Right ventricle myocardium inferior (tissue), 1 donor: ENCODE measurements around the gene CUL9. TPM values are rescaled to one million over a fixed set of nuclear protein-coding genes. Genes with fewer than 3 reads are reported as not detected.
"Not testable (repeated sequence)": the region's sequence is repeated elsewhere in the genome, so short reads cannot be mapped to it uniquely, and the experiment has no call there.

ENCODE experiments used
- ATAC-seq: fragments of 200-7000 bp; cut with Tn5 transposase; one replicate; pipeline ENCODE4 v1.9.1; 2020; ENCODE audit warnings: mild to moderate bottlenecking, moderate library complexity
- DNase-seq: peaks from one replicate; pipeline ENCODE4 v3.0.0; 2021; ENCODE audit errors: missing footprints
- intact Hi-C: fragments of 100-400 bp; cut with DNase I; formaldehyde crosslinking; loops from one replicate; pipeline ENCODE4 v1.11.0; 2022
- long read RNA-seq: library from polyadenylated mRNA; unstranded; transcript quantifications from one replicate; pipeline ENCODE4 v2.0.0, GENCODE V29; 2021
- total RNA-seq: library from RNA; stranded (reverse); fragmentation: NEBNext Ultra II Directional; extraction: Animal tissue kit (Norgen Biotek cat#: 25700); gene quantifications from one replicate; pipeline ENCODE4 v1.2.1, GENCODE V29; 2021
- donor health status: DM: no; HTN: yes; CAD: no; lungs with severe emphysema.

CUL9 gene
- total RNA-seq: 14.0 TPM
- long read RNA-seq, partial matches to known transcripts: 2 of 2 reads
- long read RNA-seq, other reads (novel, unspliced or antisense): 0 of 2 reads

- intact Hi-C loops: no loop called here
- DNase-seq: peak; percentile 95
- ATAC-seq: peak; percentile 97
These were observed at the start of gene CUL9 for GRCh38 chr6:43181942-43182860. TSS of gene CUL9 (plus strand) at chr6:43182196. CDS start at chr6:43184311, 2,115 bp downstream.

GRCh38 chr6:43138267-43138666 lies 43.7 kb upstream of the CUL9 start:
- intact Hi-C loops: no loop called here
- no peak for ATAC-seq
- no peak for DNase-seq

GRCh38 chr6:43139973-43140372 lies 42.0 kb upstream of the CUL9 start:
- not testable (repeated sequence) for DNase-seq, ATAC-seq
- intact Hi-C loops: loop anchor here (5.0 kb wide), 1 partner anchor 88 kb away; the partner anchor contains the start of gene CUL7

GRCh38 chr6:43141644-43142043 lies 40.4 kb upstream of the CUL9 start:
- no peak for ATAC-seq
- intact Hi-C loops: loop anchor here (5.0 kb wide), 1 partner anchor 89 kb away; the partner anchor contains the start of gene CUL7
- DNase-seq: no peak

GRCh38 chr6:43142101-43142500 lies 39.9 kb upstream of the CUL9 start:
- intact Hi-C loops: loop anchor here (5.0 kb wide), 1 partner anchor 90 kb away; the partner anchor contains the start of gene CUL7
- no peak for ATAC-seq
- no peak for DNase-seq

- DNase-seq (peak; percentile 90), ATAC-seq (peak; percentile 97)
- intact Hi-C loops: loop anchor here (1.0 to 5.0 kb wide), 3 partner anchors 91 to 242 kb away; partner anchors contain the start of gene CUL7
These were observed 38.5 kb upstream of the CUL9 start for GRCh38 chr6:43143235-43144128.

GRCh38 chr6:43144879-43145278 lies 37.1 kb upstream of the CUL9 start:
- intact Hi-C loops: loop anchor here (5.0 kb wide), 1 partner anchor 93 kb away; the partner anchor contains the start of gene CUL7

GRCh38 chr6:43146261-43146660 lies 35.7 kb upstream of the CUL9 start:
- intact Hi-C loops: no loop called here
- DNase-seq (no peak), ATAC-seq (no peak)

More at GRCh38 chr6:43144879-43145278, 37.1 kb upstream of the CUL9 start:
- ATAC-seq (no peak), DNase-seq (no peak)

- ATAC-seq: no peak
- intact Hi-C loops: no loop called here
- no peak for DNase-seq
These were observed 35.0 kb upstream of the CUL9 start for GRCh38 chr6:43146709-43147688.

GRCh38 chr6:43147691-43148477 lies 34.1 kb upstream of the CUL9 start:
- ATAC-seq: no peak
- DNase-seq: no peak
- intact Hi-C loops: no loop called here

- DNase-seq (no peak), ATAC-seq (no peak)
- intact Hi-C loops: no loop called here
These were observed 32.7 kb upstream of the CUL9 start for GRCh38 chr6:43149265-43149664.

GRCh38 chr6:43150051-43150751 lies 31.8 kb upstream of the CUL9 start:
- no peak for ATAC-seq

GRCh38 chr6:43159599-43159998 lies 22.4 kb upstream of the CUL9 start:
- ATAC-seq: no peak

More at GRCh38 chr6:43150051-43150751, 31.8 kb upstream of the CUL9 start:
- DNase-seq: no peak
- intact Hi-C loops: no loop called here

GRCh38 chr6:43163899-43164298 lies 18.1 kb upstream of the CUL9 start:
- DNase-seq: no peak
- intact Hi-C loops: no loop called here
- ATAC-seq: no peak

More at GRCh38 chr6:43159599-43159998, 22.4 kb upstream of the CUL9 start:
- no peak for DNase-seq
- intact Hi-C loops: no loop called here

GRCh38 chr6:43170417-43170930 lies 11.5 kb upstream of the CUL9 start:
- peak; percentile 59 for ATAC-seq

More at GRCh38 chr6:43170417-43170930, 11.5 kb upstream of the CUL9 start:
- intact Hi-C loops: loop anchor here (5.0 kb wide), 1 partner anchor 257 kb away; the partner anchor contains the start of gene ABCC10
- peak; percentile 91 for DNase-seq
